SK-N-SH treated with all-trans-retinoic acid at 6 μM for 48 hours (cell line): ENCODE results near the gene MSX1.

Source experiments
- ATAC-seq: fragments of 200-7000 bp; cut with Tn5 transposase; 3 replicates; pipeline ENCODE4 v1.9.1; 2020; ENCODE audit warnings: mild to moderate bottlenecking, moderate library complexity
- ARNTL ChIP-seq: fragments of 450-650 bp; formaldehyde crosslinking; IDR thresholded peaks from 2 replicates; pipeline ENCODE4 v1.5.0; 2020; ENCODE audit warnings: low read depth, mild to moderate bottlenecking, moderate library complexity, borderline replicate concordance
- BACH2 ChIP-seq: fragments of 250-450 bp; sonication (Bioruptor Pico); IDR thresholded peaks from 2 replicates; pipeline ENCODE4 v1.9.0; 2021; ENCODE audit warnings: mild to moderate bottlenecking, borderline replicate concordance
- CSDC2 ChIP-seq: fragments of 250-450 bp; sonication (Bioruptor Pico); IDR thresholded peaks from 2 replicates; pipeline ENCODE4 v1.5.0; 2020; ENCODE audit warnings: mild to moderate bottlenecking, moderate library complexity
- GLIS3 ChIP-seq: fragments of 250-450 bp; sonication (Bioruptor Pico); IDR thresholded peaks from 2 replicates; pipeline ENCODE4 v1.5.0; 2020; ENCODE audit warnings: mild to moderate bottlenecking, moderate library complexity
- ISL1 ChIP-seq: fragments of 250-450 bp; sonication (Bioruptor Pico); IDR thresholded peaks from 2 replicates; pipeline ENCODE4 v2.1.2; 2022; ENCODE audit warnings: mild to moderate bottlenecking, moderate library complexity
- OSR1 ChIP-seq: fragments of 250-450 bp; sonication (Bioruptor Pico); IDR thresholded peaks from 2 replicates; pipeline ENCODE4 v1.8.0; 2022; ENCODE audit warnings: moderate library complexity, mild to moderate bottlenecking, inconsistent platforms
- RARB ChIP-seq: fragments of 250-450 bp; sonication (Bioruptor Pico); IDR thresholded peaks from 2 replicates; pipeline ENCODE4 v1.8.0; 2021; ENCODE audit warnings: mild to moderate bottlenecking, moderate library complexity
- SNAI2 ChIP-seq: fragments of 250-450 bp; sonication (Bioruptor Pico); IDR thresholded peaks from 2 replicates; pipeline ENCODE4 v1.5.0; 2020; ENCODE audit warnings: mild to moderate bottlenecking, moderate library complexity
- TOX ChIP-seq: fragments of 250-450 bp; sonication (Bioruptor Pico); IDR thresholded peaks from 2 replicates; pipeline ENCODE4 v1.8.0; 2021; ENCODE audit warnings: mild to moderate bottlenecking, moderate library complexity, borderline replicate concordance
- ZC3H10 ChIP-seq: fragments of 250-450 bp; sonication (Bioruptor Pico); IDR thresholded peaks from 2 replicates; pipeline ENCODE4 v1.5.1; 2021; ENCODE audit warnings: mild to moderate bottlenecking, moderate library complexity
- ZFP3 ChIP-seq: fragments of 250-450 bp; sonication (Bioruptor Pico); IDR thresholded peaks from 2 replicates; pipeline ENCODE4 v1.5.0; 2020; ENCODE audit warnings: mild to moderate bottlenecking, moderate library complexity
- ZFP30 ChIP-seq: fragments of 450-650 bp; formaldehyde crosslinking; IDR thresholded peaks from 2 replicates; pipeline ENCODE4 v1.5.0; 2022; ENCODE audit warnings: mild to moderate bottlenecking, moderate library complexity
- ZNF565 ChIP-seq: fragments of 450-650 bp; formaldehyde crosslinking; conservative IDR thresholded peaks from 2 replicates; pipeline ENCODE4 v1.5.0; 2020; ENCODE audit warnings: low read depth, mild to moderate bottlenecking, moderate library complexity
- ZNF8 ChIP-seq: fragments of 450-650 bp; formaldehyde crosslinking; IDR thresholded peaks from 2 replicates; pipeline ENCODE4 v1.5.0; 2020; ENCODE audit warnings: mild to moderate bottlenecking, moderate library complexity
- TF ChIP-seq, protein P1 (sequence below): fragments of 250-450 bp; sonication (Bioruptor Pico); IDR thresholded peaks from 2 replicates; pipeline ENCODE4 v1.5.0; 2020; ENCODE audit warnings: mild to moderate bottlenecking, moderate library complexity
- TF ChIP-seq, protein P2 (sequence below): fragments of 250-450 bp; sonication (Bioruptor Pico); IDR thresholded peaks from 2 replicates; pipeline ENCODE4 v1.5.1; 2021; ENCODE audit warnings: mild to moderate bottlenecking, moderate library complexity

MSX1 gene

DNA sequence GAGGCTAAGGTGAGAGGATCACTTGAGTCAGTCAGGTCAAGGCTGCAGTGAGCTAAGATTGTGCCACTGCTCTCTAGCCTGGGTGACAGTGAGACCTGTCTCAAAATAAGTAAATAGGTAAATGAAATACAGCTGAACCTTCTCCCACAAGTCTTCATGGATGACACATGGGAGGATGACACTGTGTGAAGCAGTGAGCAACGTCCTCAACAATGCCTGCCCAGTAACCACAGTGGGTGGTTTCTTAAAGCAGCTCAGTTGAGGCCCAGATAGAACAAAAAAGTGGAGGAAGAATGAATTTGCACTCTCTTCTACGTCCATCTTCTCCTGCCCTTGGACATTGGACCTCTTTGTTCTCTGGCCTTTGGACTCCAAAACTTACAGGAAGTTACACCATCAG, 52.7 kb downstream of the MSX1 start:
- TF ChIP-seq ISL1 (CRISPR knock-in tag) (no peak), ZC3H10 (CRISPR knock-in tag) (no peak), BACH2 (CRISPR knock-in tag) (no peak), ZFP30 (CRISPR knock-in tag) (no peak), OSR1 (no peak), ARNTL (CRISPR knock-in tag) (no peak), ZNF565 (CRISPR knock-in tag) (no peak), GLIS3 (CRISPR knock-in tag) (no peak), RARB (CRISPR knock-in tag) (no peak), SNAI2 (CRISPR knock-in tag) (no peak), CSDC2 (CRISPR knock-in tag) (no peak), ZNF8 (CRISPR knock-in tag) (no peak)
- TF ChIP-seq, protein P1, sequence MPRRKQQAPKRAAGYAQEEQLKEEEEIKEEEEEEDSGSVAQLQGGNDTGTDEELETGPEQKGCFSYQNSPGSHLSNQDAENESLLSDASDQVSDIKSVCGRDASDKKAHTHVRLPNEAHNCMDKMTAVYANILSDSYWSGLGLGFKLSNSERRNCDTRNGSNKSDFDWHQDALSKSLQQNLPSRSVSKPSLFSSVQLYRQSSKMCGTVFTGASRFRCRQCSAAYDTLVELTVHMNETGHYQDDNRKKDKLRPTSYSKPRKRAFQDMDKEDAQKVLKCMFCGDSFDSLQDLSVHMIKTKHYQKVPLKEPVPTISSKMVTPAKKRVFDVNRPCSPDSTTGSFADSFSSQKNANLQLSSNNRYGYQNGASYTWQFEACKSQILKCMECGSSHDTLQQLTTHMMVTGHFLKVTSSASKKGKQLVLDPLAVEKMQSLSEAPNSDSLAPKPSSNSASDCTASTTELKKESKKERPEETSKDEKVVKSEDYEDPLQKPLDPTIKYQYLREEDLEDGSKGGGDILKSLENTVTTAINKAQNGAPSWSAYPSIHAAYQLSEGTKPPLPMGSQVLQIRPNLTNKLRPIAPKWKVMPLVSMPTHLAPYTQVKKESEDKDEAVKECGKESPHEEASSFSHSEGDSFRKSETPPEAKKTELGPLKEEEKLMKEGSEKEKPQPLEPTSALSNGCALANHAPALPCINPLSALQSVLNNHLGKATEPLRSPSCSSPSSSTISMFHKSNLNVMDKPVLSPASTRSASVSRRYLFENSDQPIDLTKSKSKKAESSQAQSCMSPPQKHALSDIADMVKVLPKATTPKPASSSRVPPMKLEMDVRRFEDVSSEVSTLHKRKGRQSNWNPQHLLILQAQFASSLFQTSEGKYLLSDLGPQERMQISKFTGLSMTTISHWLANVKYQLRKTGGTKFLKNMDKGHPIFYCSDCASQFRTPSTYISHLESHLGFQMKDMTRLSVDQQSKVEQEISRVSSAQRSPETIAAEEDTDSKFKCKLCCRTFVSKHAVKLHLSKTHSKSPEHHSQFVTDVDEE (CRISPR knock-in tag): no peak
- no peak for ATAC-seq

DNA sequence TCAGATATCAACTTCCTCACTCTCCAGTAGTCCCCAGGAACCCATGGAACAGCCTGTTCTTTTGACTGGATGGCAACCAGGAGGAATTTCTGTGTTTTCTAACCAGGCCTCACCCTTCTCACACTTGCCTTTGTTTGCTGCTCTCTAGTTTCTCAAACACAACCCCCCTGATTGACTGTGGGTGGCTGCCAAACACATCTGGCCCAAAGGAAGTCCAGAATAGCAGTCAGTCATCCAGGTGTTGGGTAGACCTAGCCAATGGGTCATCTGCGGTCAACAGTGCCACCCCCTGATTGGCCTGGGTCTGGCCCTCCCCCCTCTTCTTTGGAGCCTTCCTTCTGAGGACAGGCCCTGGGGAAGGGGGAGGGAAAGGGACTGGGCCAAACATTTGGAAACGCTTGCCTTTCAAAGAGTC, 53.7 kb downstream of the MSX1 start:
- TF ChIP-seq, protein P2, sequence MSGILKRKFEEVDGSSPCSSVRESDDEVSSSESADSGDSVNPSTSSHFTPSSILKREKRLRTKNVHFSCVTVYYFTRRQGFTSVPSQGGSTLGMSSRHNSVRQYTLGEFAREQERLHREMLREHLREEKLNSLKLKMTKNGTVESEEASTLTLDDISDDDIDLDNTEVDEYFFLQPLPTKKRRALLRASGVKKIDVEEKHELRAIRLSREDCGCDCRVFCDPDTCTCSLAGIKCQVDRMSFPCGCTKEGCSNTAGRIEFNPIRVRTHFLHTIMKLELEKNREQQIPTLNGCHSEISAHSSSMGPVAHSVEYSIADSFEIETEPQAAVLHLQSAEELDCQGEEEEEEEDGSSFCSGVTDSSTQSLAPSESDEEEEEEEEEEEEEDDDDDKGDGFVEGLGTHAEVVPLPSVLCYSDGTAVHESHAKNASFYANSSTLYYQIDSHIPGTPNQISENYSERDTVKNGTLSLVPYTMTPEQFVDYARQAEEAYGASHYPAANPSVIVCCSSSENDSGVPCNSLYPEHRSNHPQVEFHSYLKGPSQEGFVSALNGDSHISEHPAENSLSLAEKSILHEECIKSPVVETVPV (CRISPR knock-in tag): no peak
- no peak for TF ChIP-seq ZC3H10 (CRISPR knock-in tag)
- no peak for TF ChIP-seq CSDC2 (CRISPR knock-in tag)
- no peak for TF ChIP-seq GLIS3 (CRISPR knock-in tag)
- no peak for TF ChIP-seq SNAI2 (CRISPR knock-in tag)
- TF ChIP-seq TOX (CRISPR knock-in tag): no peak
- no peak for TF ChIP-seq ZFP3 (CRISPR knock-in tag)
- ATAC-seq: no peak
